GM23248 (cell line): ENCODE measurements around the gene ZDHHC5.
"Not testable (repeated sequence)": the region's sequence is repeated elsewhere in the genome, so short reads cannot be mapped to it uniquely, and the experiment has no call there.

Source experiments
- EZH2 ChIP-seq: fragments of 200-600 bp; sonication (generic); IDR thresholded peaks from 2 replicates; pipeline ENCODE4 v1.6.1; 2018; ENCODE audit warnings: antibody characterized with exemption, mild to moderate bottlenecking; ENCODE audit not compliant: insufficient read depth, poor library complexity, severe bottlenecking
- EZH2phosphoT487 ChIP-seq: fragments of 200-600 bp; sonication (generic); IDR thresholded peaks from 2 replicates; pipeline ENCODE4 v1.6.1; 2018; ENCODE audit warnings: antibody characterized with exemption, moderate library complexity, mild to moderate bottlenecking, low read depth; ENCODE audit not compliant: insufficient read depth

DNA sequence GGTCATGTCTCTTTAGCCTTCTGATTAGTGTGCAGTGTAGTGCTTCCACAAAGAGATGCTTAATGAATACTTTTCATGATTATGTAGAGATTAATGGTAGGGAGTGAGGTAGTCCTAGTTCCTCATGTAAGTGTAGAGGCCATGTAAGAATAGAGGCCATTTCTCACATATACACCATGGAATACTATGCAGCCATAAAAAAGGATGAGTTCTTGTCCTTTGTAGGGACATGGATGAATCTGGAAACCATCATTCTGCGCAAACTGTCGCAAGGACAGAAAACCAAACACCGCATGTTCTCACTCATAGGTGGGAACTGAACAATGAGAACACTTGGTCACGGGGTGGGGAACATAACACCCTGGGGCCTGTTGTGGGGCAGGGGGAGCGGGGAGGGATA is 22.6 kb downstream of the ZDHHC5 start:
- not testable (repeated sequence) for TF ChIP-seq EZH2, EZH2phosphoT487
